GM12891 (cell line): Measurements from ENCODE around the gene ICAM2.
"Not testable (repeated sequence)": the region's sequence is repeated elsewhere in the genome, so short reads cannot be mapped to it uniquely, and the experiment has no call there.

ENCODE experiments used
- DNase-seq: peaks from one replicate; pipeline ENCODE4 v3.0.0; 2011; ENCODE audit warnings: low spot score; ENCODE audit not compliant: insufficient read length
- FAIRE-seq: peaks from 2 replicates; lab custom pipeline; 2011; peaks lifted over from hg19 to GRCh38; lab: Jason Lieb, UNC
- PAX5 ChIP-seq: IDR thresholded peaks from 2 replicates; pipeline ENCODE4 v1.6.1; 2011; ENCODE audit warnings: low read length, moderate library complexity, mild to moderate bottlenecking; ENCODE audit not compliant: insufficient read depth, severe bottlenecking
- POLR2A ChIP-seq: IDR thresholded peaks from 2 replicates; pipeline ENCODE4 v1.6.1; 2011; ENCODE audit warnings: low read depth, low read length, control low read depth
- POLR2AphosphoS5 ChIP-seq: IDR thresholded peaks from 2 replicates; pipeline ENCODE4 v1.6.1; 2011; ENCODE audit warnings: low read depth, low read length, control low read depth
- POU2F2 ChIP-seq: IDR thresholded peaks from 2 replicates; pipeline ENCODE4 v1.6.1; 2011; ENCODE audit warnings: low read depth, mild to moderate bottlenecking, control low read depth, low read length, moderate library complexity
- SPI1 ChIP-seq: IDR thresholded peaks from 2 replicates; pipeline ENCODE4 v1.6.1; 2011; ENCODE audit warnings: low read depth, low read length, control low read depth
- TAF1 ChIP-seq: IDR thresholded peaks from 2 replicates; pipeline ENCODE4 v1.6.1; 2011; ENCODE audit warnings: low read depth, low read length, control low read depth

ICAM2 gene

GRCh38 chr17:63987221-63988126 lies 33.0 kb downstream of the ICAM2 start:
- no peak for TF ChIP-seq SPI1
- no peak for TF ChIP-seq POU2F2
- TF ChIP-seq TAF1, result no peak
- TF ChIP-seq POLR2A, result no peak
- no peak for TF ChIP-seq POLR2AphosphoS5
- no peak for TF ChIP-seq PAX5
- no peak for FAIRE-seq
- no peak for DNase-seq

- DNase-seq, result no peak
- TF ChIP-seq POLR2AphosphoS5 (no peak), TAF1 (no peak), POU2F2 (no peak), POLR2A (no peak), PAX5 (no peak), SPI1 (no peak)
- FAIRE-seq, result no peak
Observed at GRCh38 chr17:63986821-63987220, 33.6 kb downstream of the ICAM2 start.

DNA sequence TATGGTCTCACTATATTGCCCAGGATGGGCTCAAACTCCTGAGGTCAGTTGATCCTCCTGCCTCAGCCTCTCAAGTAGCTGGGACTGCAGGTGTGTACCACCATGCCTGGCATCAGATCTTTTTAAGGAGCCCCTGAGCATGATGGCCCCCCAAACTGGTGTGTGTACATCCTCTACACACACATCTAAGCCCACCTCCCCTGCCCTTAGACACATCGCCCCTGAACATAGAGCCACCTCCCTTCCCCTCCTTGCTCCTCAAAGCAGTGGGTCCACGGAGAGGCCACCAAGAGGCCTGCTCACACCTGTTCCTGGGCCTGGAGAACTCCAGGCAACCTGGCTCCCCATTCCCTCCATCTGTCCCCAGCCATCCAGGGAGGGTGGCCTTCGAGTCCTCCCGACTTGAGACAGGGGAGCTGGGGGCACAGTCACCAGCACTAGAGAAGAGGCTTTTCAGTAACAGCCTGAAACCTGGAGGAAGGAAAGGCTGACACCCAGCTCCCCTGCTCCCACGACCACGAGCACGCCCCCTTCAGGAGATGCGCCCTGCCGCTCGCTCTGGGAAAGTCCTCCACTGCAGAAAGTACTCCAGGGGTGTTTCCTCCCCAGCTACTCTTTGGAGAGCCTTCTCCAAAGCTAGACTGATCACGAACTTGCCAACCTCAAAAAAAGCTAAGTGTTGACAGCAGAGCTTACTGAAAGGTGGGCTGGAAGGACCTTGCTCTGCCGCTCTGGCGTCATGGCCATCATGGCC lies 34.9 kb downstream of the ICAM2 start:
- DNase-seq, result no peak
- TF ChIP-seq POU2F2 (no peak), TAF1 (no peak), POLR2A (no peak)
- peak; percentile 31 for FAIRE-seq

GRCh38 chr17:63984651-63985386 lies 35.6 kb downstream of the ICAM2 start:
- TF ChIP-seq POLR2A (no peak), PAX5 (no peak), TAF1 (no peak), POU2F2 (no peak), SPI1 (no peak), POLR2AphosphoS5 (no peak)
- DNase-seq (no peak), FAIRE-seq (peak; percentile 69)

GRCh38 chr17:63984236-63984635 lies 36.2 kb downstream of the ICAM2 start:
- no peak for TF ChIP-seq PAX5
- no peak for TF ChIP-seq SPI1
- TF ChIP-seq POLR2AphosphoS5, result no peak
- no peak for FAIRE-seq
- DNase-seq, result no peak

- DNase-seq (no peak), FAIRE-seq (no peak)
- TF ChIP-seq SPI1 (no peak), TAF1 (no peak), PAX5 (no peak)
Observed at GRCh38 chr17:63983320-63983719, 37.1 kb downstream of the ICAM2 start.

DNA sequence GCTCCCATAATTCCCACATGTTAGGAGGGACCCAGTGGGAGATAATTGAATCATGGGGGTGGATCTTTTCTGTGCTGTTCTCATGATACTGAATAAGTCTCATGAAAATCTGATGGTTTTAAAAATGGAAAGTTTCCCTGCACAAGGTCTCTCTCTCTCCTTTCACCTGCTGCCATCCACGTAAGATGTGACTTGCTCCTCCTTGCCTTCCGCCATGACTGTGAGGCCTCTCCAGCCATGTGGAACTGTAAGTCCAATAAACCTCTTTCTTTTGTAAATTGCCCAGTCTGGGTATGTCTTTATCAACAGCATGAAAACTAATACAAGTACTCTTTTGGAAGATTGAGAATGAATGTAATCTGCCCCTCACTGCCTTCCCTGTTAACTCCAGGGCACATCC lies 37.8 kb downstream of the ICAM2 start:
- not testable (repeated sequence) for FAIRE-seq, DNase-seq

GRCh38 chr17:63978272-63979200 lies 41.9 kb downstream of the ICAM2 start:
- FAIRE-seq (peak; percentile 43), DNase-seq (no peak)
- TF ChIP-seq TAF1 (no peak), POLR2AphosphoS5 (no peak), POU2F2 (no peak), PAX5 (no peak), SPI1 (no peak), POLR2A (no peak)

DNA sequence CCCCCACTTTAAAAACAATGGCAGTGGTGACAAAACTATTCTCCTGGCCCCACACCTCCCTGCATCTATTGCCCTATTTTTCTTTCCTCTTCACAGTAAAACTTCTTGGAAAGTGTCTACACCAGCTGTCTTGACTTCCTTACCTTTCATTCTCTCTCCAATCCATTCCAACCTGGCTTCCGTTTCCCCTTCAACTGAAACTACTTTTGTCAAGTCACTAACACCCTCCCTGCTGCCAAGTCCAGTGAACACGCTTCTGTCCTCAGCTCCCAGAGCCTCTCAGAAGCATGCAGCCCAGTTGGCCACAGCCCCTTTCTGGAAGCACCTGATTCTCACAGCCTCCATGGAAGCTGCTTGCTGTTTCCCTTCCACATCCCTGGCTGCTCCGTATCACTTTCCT lies 43.7 kb downstream of the ICAM2 start:
- FAIRE-seq (no peak), DNase-seq (no peak)
- no peak for TF ChIP-seq PAX5
- no peak for TF ChIP-seq POU2F2
- TF ChIP-seq TAF1, result no peak
- no peak for TF ChIP-seq POLR2AphosphoS5
- no peak for TF ChIP-seq POLR2A
